A673 (cell line): ENCODE measurements around the gene TMEM9B. TPM values are rescaled to one million over a fixed set of nuclear protein-coding genes. Genes with fewer than 3 reads are reported as not detected.

ENCODE experiments used
- BruUV-seq: library from RNA; stranded (reverse); fragments of 400-500 nt; replicated peaks from 2 replicates; lab custom pipeline; 2021; lab: Mats Ljungman, UMichigan
- CTCF ChIA-PET: fragments of 300-600 bp; sonication (Branson Sonifier 250); formaldehyde crosslinking; loops from one replicate; lab custom pipeline; 2022; ENCODE audit warnings: antibody characterized with exemption; lab: Charles Lee
- POLR2A ChIA-PET: fragments of 300-600 bp; sonication (Branson Sonifier 250); formaldehyde crosslinking; loops from one replicate; lab custom pipeline; 2022; ENCODE audit warnings: antibody characterized with exemption; ENCODE audit not compliant: low non-redundant PET; lab: Charles Lee
- DNase-seq: peaks from one replicate; pipeline ENCODE4 v3.0.0-alpha.2; 2015; ENCODE audit warnings: low spot score
- H3K27ac ChIP-seq: fragments of 200-600 bp; sonication (generic); 2 replicates; pipeline ENCODE4 v1.5.1; 2016; ENCODE audit warnings: mixed run types, low read depth, mild to moderate bottlenecking, mixed read lengths, antibody characterized with exemption, low read length; ENCODE audit not compliant: poor library complexity, severe bottlenecking
- H3K27me3 ChIP-seq: fragments of 200-600 bp; sonication (generic); replicated peaks from 2 replicates; pipeline ENCODE4 v1.6.1; 2017; ENCODE audit warnings: mixed run types, low read depth, mild to moderate bottlenecking, mixed read lengths, antibody characterized with exemption, low read length; ENCODE audit not compliant: insufficient read depth, poor library complexity
- H3K36me3 ChIP-seq: fragments of 200-600 bp; sonication (generic); 2 replicates; pipeline ENCODE4 v1.6.1; 2016; ENCODE audit warnings: mixed run types, mild to moderate bottlenecking, mixed read lengths, antibody characterized with exemption, low read length; ENCODE audit not compliant: insufficient read depth, poor library complexity, severe bottlenecking
- H3K4me1 ChIP-seq: fragments of 200-600 bp; sonication (generic); 2 replicates; pipeline ENCODE4 v1.6.1; 2017; ENCODE audit warnings: mixed run types, mild to moderate bottlenecking, mixed read lengths, antibody characterized with exemption, low read length; ENCODE audit not compliant: insufficient read depth, poor library complexity, severe bottlenecking
- H3K4me3 ChIP-seq: fragments of 200-600 bp; sonication (generic); 2 replicates; pipeline ENCODE4 v1.5.1; 2016; ENCODE audit warnings: low read depth, mixed run types, mild to moderate bottlenecking, mixed read lengths, low read length; ENCODE audit not compliant: poor library complexity, severe bottlenecking
- H3K9me3 ChIP-seq: fragments of 200-600 bp; sonication (generic); 2 replicates; pipeline ENCODE4 v1.6.1; 2016; ENCODE audit warnings: mixed run types, low read depth, mild to moderate bottlenecking, mixed read lengths, antibody characterized with exemption, low read length; ENCODE audit not compliant: poor library complexity, severe bottlenecking
- EZH2 ChIP-seq: fragments of 200-600 bp; sonication (generic); IDR thresholded peaks from 2 replicates; pipeline ENCODE4 v1.6.1; 2017; ENCODE audit warnings: borderline replicate concordance, low read depth, mild to moderate bottlenecking, mixed read lengths, antibody characterized with exemption, low read length; ENCODE audit not compliant: poor library complexity, severe bottlenecking
- intact Hi-C: fragments of 100-400 bp; cut with micrococcal nuclease; formaldehyde crosslinking; loops from one replicate; pipeline ENCODE4 v1.10.0; 2022; ENCODE audit not compliant: unreplicated experiment
- total RNA-seq: library from RNA; stranded (reverse); gene quantifications from 2 replicates; pipeline ENCODE4 v1.2.3, GENCODE V29; 2021
- TF ChIP-seq, protein P1 (sequence below): fragments of 300-800, 200-600 bp; sonication (generic); conservative IDR thresholded peaks from 2 replicates; pipeline ENCODE4 v1.5.1; 2017; ENCODE audit warnings: low read depth, mild to moderate bottlenecking, antibody characterized with exemption, low read length, moderate library complexity, mixed read lengths

The TMEM9B gene
- total RNA-seq, 1 experiment from 2014 or later = 11.3 TPM

DNA sequence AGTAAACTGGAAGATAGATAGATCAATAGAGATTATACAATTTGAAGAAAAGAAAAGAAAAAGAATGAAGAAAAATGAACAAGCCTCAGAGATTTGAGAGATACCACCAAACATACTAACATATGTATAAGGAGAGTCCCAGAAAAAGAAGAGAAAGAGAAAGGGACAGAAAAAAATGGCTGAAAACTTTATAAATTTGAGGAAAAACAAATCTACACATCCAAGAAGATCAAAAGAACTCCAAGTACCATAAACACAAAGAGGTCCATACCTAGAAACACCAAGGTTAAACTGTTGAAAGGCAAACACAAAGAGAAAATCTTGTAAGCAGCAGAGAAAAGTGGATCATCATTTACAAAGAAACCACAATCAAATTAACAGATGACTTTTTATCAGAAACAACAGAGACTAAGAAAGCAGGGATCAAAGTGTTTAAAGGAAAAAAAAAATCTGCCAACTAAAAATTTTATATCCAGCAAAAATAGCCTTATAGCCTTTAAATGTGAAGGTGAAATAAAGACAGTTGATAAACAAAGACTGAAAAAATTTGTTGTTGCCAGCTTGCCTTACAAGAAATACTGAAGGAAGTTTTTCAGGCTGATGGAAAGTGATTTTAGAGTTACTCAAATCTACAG, 65.0 kb downstream of the TMEM9B start:
- no peak overlapping the region for H3K27ac ChIP-seq
- TF ChIP-seq EZH2 = no peak
- TF ChIP-seq, protein P1, sequence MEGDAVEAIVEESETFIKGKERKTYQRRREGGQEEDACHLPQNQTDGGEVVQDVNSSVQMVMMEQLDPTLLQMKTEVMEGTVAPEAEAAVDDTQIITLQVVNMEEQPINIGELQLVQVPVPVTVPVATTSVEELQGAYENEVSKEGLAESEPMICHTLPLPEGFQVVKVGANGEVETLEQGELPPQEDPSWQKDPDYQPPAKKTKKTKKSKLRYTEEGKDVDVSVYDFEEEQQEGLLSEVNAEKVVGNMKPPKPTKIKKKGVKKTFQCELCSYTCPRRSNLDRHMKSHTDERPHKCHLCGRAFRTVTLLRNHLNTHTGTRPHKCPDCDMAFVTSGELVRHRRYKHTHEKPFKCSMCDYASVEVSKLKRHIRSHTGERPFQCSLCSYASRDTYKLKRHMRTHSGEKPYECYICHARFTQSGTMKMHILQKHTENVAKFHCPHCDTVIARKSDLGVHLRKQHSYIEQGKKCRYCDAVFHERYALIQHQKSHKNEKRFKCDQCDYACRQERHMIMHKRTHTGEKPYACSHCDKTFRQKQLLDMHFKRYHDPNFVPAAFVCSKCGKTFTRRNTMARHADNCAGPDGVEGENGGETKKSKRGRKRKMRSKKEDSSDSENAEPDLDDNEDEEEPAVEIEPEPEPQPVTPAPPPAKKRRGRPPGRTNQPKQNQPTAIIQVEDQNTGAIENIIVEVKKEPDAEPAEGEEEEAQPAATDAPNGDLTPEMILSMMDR = no peak
- no peaks in the 10 kb centered on the region for H3K36me3 ChIP-seq
- no peaks in the 10 kb centered on the region for H3K4me1 ChIP-seq
- no peaks in the 10 kb centered on the region for H3K9me3 ChIP-seq
- no peak overlapping the region for H3K4me3 ChIP-seq
- DNase-seq = no peak
- ChIA-PET POLR2A (no interaction called here), CTCF (no interaction called here)
- BruUV-seq = no TSS peak
- H3K27me3 ChIP-seq = no peaks in the 10 kb centered on the region
- intact Hi-C loops = no loop called here

Other genes with a start within 250 kb of the TMEM9B start
- gene AKIP1, start 53.3 kb downstream of the TMEM9B start, total RNA-seq = 26.7 and 28.9 TPM in 2 replicates
- gene C11orf16, start 31.5 kb downstream of the TMEM9B start, total RNA-seq = not detected in 2 replicates
- gene ASCL3, start 21.4 kb downstream of the TMEM9B start, total RNA-seq = not detected in 2 replicates
- gene NRIP3, start 39.6 kb upstream of the TMEM9B start, total RNA-seq = 1.6 and 2.2 TPM in 2 replicates
- 1.1 and 1.4 TPM in 2 replicates for gene SCUBE2, start 127.2 kb upstream of the TMEM9B start, total RNA-seq